ENCODE data around the gene OOSP1.

The OOSP1 gene

GRCh38 chr11:59963733-59964132, 25.5 kb downstream of the OOSP1 start, which contains the start of gene OOSP4A:
OOSP4A (plus strand) TSS chr11:59964033; CDS start chr11:59964033, 0 bp downstream.
- no peak for TF ChIP-seq CTCF (IDR thresholded peaks at IDR 0.05; ENCODE audit: low read depth, low read length)
- H3K9me3 ChIP-seq (ENCODE audit: severe bottlenecking): no peaks in the 10 kb centered on the region
- no peak within 1 kb of the TSS for H3K27ac ChIP-seq
- no peak for DNase-seq
- no peaks in the 10 kb centered on the region for H3K36me3 ChIP-seq
- H3K27me3 ChIP-seq (ENCODE audit: insufficient read depth, low read depth, severe bottlenecking): no peaks in the 10 kb centered on the region
- H3K4me3 ChIP-seq (ENCODE audit: low read depth, low read length): no peak within 1 kb of the TSS

GRCh38 chr11:59965424-59965823, 27.2 kb downstream of the OOSP1 start:
- Histone ChIP-seq H3K27ac (no peak overlapping the region), H3K36me3 (no peaks in the 10 kb centered on the region), H3K9me3 (ENCODE audit: severe bottlenecking) (no peaks in the 10 kb centered on the region), H3K4me3 (ENCODE audit: low read depth, low read length) (no peak overlapping the region), H3K27me3 (ENCODE audit: insufficient read depth, low read depth, severe bottlenecking) (no peaks in the 10 kb centered on the region)
- DNase-seq: no peak
- TF ChIP-seq CTCF (IDR thresholded peaks at IDR 0.05; ENCODE audit: low read depth, low read length): no peak

GRCh38 chr11:59966201-59966600, 28.0 kb downstream of the OOSP1 start:
- no peaks in the 10 kb centered on the region for H3K27me3 ChIP-seq (ENCODE audit: insufficient read depth, low read depth, severe bottlenecking)
- DNase-seq: no peak
- no peaks in the 10 kb centered on the region for H3K9me3 ChIP-seq (ENCODE audit: severe bottlenecking)
- no peaks in the 10 kb centered on the region for H3K36me3 ChIP-seq
- no peak overlapping the region for H3K27ac ChIP-seq
- TF ChIP-seq CTCF (IDR thresholded peaks at IDR 0.05; ENCODE audit: low read depth, low read length): no peak
- H3K4me3 ChIP-seq (ENCODE audit: low read depth, low read length): no peak overlapping the region

- DNase-seq: no peak
- no peak for TF ChIP-seq CTCF (IDR thresholded peaks at IDR 0.05; ENCODE audit: low read depth, low read length)
- Histone ChIP-seq H3K36me3 (no peaks in the 10 kb centered on the region), H3K27me3 (ENCODE audit: insufficient read depth, low read depth, severe bottlenecking) (no peaks in the 10 kb centered on the region), H3K4me3 (ENCODE audit: low read depth, low read length) (no peak overlapping the region), H3K9me3 (ENCODE audit: severe bottlenecking) (no peaks in the 10 kb centered on the region), H3K27ac (no peak overlapping the region)
Measured at GRCh38 chr11:59967677-59968394, 29.6 kb downstream of the OOSP1 start.

- no peak overlapping the region for H3K27ac ChIP-seq
- DNase-seq: no peak
- TF ChIP-seq CTCF (IDR thresholded peaks at IDR 0.05; ENCODE audit: low read depth, low read length): no peak
- no peaks in the 10 kb centered on the region for H3K27me3 ChIP-seq (ENCODE audit: insufficient read depth, low read depth, severe bottlenecking)
- H3K36me3 ChIP-seq: no peaks in the 10 kb centered on the region
- H3K4me3 ChIP-seq (ENCODE audit: low read depth, low read length): no peak overlapping the region
- H3K9me3 ChIP-seq (ENCODE audit: severe bottlenecking): no peaks in the 10 kb centered on the region
Measured at GRCh38 chr11:59968395-59968783, 30.2 kb downstream of the OOSP1 start.

- no peaks in the 10 kb centered on the region for H3K27me3 ChIP-seq (ENCODE audit: insufficient read depth, low read depth, severe bottlenecking)
- no peak overlapping the region for H3K27ac ChIP-seq
- no peak for DNase-seq
- no peaks in the 10 kb centered on the region for H3K36me3 ChIP-seq
- TF ChIP-seq CTCF (IDR thresholded peaks at IDR 0.05; ENCODE audit: low read depth, low read length): no peak
- H3K4me3 ChIP-seq (ENCODE audit: low read depth, low read length): no peak overlapping the region
- no peaks in the 10 kb centered on the region for H3K9me3 ChIP-seq (ENCODE audit: severe bottlenecking)
Measured at GRCh38 chr11:59973097-59973496, 34.9 kb downstream of the OOSP1 start.
